SK-N-MC (cell line): Measurements from ENCODE around the gene LRBA.

Experiments
- EZH2 ChIP-seq: fragments of 200-600 bp; sonication (generic); IDR thresholded peaks from one replicate; pipeline ENCODE4 v1.6.1; 2017; ENCODE audit warnings: antibody characterized with exemption
- FOXP2 ChIP-seq: optimal IDR thresholded peaks from 2 replicates; pipeline ENCODE3; 2011; ENCODE audit warnings: mild to moderate bottlenecking, moderate library complexity; ENCODE audit not compliant: insufficient read depth; ENCODE audit errors: extremely low read length, control extremely low read depth
- POLR2AphosphoS5 ChIP-seq: IDR thresholded peaks from 2 replicates; pipeline ENCODE4 v1.6.1; 2012; ENCODE audit warnings: mild to moderate bottlenecking, low read depth, low read length, borderline replicate concordance

DNA sequence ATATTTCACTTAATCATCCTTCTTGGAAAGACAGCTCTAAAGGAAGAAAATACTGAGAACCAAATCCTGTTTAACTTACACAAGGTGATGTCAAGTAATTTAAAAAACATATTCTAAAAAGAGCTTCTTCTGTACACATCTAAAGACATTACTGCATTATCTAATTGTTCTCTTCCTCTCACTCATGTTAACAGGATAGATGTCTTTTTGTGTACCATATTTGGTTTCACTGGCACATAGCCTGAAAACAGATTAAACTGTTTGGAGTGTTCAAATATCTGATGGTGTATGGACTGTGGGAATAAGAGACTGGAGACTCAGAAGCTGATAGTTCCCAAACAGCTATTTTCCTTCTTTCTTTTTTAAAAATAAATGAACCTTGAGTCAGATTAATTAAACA lies 646.4 kb downstream of the LRBA start:
- TF ChIP-seq POLR2AphosphoS5 (no peak), EZH2 (no peak), FOXP2 (no peak)
